HG03439 (cell line): ENCODE results near the gene FGFBP2.
"Not testable (repeated sequence)": the region's sequence is repeated elsewhere in the genome, so short reads cannot be mapped to it uniquely, and the experiment has no call there.

Experiments used
- ATAC-seq: cut with Tn5 transposase; IDR thresholded peaks from one replicate; pipeline ENCODE4 v1.9.1; 2021; ENCODE audit warnings: mild to moderate bottlenecking, moderate library complexity; ENCODE audit not compliant: unreplicated experiment

Gene FGFBP2

DNA sequence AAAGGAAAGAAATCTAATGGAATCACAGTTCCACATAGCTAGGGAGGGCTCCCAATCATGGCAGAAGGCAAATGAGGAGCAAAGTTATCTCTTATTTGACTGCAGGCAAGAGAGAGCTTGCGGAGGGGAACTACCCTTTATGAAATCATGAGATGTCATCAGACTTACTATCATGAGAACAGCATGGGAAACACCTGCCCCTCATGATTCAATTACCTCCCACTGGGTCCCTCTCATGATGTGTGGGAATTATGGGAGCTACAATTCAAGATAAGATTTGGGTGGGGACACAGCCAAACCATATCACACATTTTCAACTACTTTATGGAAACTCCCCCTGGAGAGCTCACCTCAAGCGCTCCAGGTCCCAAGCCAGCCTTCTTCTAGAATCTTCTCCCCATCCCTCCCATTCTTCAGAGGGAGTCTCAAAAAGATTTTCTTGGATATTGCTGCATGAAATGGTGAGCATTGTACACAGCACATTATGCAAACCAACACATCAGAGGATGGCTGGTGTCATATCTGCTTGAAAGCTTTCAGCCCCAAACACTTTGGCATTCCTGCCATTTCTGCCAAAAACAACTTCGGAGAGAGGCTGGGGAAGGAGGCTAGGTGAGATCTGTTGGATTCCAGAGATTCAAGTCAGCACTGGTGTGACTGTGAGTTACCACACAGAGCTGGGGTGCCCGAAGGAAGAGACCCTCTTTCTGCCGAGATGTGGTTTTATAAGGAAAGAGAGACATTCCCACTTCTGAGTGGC is 31.3 kb downstream of the FGFBP2 start:
- no peak for ATAC-seq

- ATAC-seq: no peak
Measured at GRCh38 chr4:15930314-15930713, 32.7 kb downstream of the FGFBP2 start.

DNA sequence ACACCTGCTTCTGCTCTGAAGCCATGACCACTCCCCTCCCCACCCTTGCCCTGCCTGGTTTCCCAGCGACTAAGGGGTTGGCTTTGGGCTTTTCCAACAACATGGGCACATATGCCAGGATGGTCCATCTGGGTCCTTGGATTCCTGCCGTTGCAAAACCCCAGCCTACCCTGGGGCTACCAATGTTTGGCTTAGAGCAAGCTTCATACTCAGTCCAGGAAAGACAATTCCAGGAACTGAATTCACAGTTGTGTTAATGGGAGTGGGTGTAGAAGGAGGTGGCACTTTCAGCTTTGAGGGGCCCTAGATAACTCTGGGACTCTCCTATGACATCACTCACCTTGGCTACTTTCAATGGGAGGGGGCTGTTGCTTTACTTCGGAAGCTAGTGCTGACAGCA is 33.4 kb downstream of the FGFBP2 start:
- ATAC-seq: no peak

DNA sequence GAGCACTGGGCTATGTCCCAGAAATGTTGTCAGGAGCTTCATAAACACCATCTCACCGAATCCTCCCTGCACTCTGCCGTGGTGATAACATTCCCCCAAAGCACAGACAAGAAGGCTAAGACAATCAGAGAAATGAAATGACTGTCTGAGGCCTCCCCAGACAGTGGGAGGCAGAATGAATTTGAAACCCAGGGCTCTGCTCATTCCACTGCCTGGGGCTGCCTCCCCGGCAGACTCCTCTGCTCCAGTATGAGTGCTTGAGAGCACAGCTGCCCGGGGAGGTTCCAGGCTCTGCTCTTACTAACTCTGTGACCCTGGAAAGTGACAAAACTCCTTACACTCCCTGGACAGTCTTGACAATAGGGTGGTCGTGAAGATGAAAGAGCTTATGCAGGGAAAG is 34.1 kb downstream of the FGFBP2 start:
- ATAC-seq: no peak

DNA sequence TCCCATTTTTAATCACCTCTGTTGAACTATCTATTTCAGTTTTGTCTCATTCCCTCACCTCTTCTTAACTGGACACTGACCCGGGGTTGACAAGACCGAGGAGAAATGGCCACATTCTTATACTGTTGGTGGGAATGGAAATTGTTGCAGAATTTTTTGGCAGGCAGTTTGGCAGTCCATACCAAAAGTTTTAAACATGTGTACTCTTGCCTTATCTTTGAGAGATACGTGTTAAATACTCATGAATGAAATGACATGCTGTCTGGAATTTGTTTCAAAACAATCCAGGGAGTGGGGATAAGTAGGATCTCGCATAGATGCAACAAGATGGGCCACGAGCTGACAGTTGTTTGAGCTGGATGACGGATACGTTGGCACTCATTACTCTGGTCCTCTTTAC is 36.5 kb downstream of the FGFBP2 start:
- ATAC-seq: no peak

GRCh38 chr4:15925830-15926229 is 37.1 kb downstream of the FGFBP2 start:
- ATAC-seq: no peak

- ATAC-seq: no peak
Measured at GRCh38 chr4:15921592-15921932, 41.4 kb downstream of the FGFBP2 start.

- no peak for ATAC-seq
Measured at GRCh38 chr4:15920723-15921591, 42.0 kb downstream of the FGFBP2 start.

DNA sequence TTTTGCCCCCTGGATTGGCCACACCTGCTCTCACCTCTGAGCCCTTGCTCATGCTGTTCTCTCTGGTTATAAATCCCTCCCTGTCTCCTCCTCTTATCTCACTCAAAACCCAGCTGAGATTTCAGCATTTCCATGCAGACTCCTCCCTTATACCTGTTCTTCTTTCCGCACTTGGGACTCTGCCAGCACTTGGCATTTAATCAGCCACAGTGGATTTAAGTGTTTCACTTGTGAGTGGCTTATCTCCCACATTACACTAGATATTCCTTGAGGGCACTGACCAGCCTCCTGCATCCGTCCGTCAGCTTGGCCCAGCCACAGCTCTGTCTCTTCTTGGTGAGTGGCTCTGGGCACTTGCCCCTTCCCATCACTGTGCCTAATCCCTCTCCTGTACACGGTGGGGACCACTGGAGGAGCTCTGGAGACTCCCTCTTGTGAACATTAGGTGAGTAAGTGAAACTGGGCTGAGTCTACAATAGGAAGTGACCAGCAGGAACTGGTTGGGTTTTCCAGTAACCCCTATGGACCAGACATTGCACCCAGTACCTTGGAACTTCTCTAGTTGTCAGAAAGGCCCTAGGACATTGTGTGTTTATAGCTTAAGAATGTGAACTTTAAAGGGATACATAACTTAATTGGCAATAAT is 44.4 kb downstream of the FGFBP2 start:
- ATAC-seq: no peak

DNA sequence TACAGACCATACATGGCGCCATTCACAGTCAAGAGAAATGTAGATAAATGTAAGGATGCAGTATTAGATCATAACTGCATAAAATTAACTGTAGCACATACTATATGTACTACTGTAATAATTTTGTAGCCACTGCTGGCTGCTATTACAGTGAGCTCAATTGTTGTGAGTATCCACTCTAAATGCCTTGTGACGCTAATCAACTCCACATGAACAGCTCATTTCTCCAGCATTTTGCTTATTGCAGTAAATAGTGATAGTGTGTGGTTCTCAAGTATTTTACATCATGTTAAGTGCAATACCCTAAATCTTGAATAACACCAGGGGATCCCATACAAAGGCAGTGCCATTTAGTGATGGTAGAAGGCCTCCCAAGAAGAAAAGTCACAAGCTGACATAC is 45.7 kb downstream of the FGFBP2 start:
- ATAC-seq: no peak

DNA sequence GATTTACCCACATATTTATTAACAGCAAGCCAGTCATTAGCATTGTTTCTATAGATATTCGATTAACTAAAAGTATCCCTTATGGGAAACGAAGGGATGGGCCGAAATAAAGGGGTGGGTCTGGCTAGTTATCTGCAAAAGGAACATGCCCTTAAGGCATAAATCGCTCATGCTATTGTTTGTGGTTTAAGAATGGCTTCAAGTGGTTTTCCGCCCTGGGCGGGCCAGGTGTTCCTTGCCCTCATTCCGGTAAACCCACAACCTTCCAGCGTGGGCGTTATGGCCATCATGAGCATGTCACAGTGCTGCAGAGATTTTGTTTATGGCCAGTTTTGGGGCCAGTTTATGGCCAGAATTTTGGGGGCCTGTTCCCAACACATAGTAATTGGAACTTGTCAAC is 46.6 kb downstream of the FGFBP2 start:
- not testable (repeated sequence) for ATAC-seq

DNA sequence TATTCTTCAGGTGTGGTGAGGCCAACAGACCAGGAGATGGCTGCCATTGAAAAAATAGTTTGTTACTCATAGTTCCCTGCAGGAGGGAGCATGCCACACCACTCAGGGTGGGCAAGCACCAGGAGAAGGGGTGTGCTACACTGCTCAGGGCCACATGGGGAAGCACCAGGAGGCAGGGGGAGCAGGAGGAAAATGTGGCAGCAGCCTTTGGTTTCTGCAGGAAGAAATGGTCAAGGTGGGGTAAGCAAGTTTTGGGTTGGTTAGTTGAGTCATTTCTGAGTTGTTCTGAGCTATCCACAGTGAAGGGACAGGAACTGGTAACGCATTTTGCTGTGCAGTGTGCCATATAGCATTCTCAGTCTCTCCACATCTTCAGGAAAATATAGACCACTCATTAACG is 48.2 kb downstream of the FGFBP2 start:
- ATAC-seq: no peak

GRCh38 chr4:15914291-15914690 is 48.7 kb downstream of the FGFBP2 start:
- ATAC-seq: no peak

DNA sequence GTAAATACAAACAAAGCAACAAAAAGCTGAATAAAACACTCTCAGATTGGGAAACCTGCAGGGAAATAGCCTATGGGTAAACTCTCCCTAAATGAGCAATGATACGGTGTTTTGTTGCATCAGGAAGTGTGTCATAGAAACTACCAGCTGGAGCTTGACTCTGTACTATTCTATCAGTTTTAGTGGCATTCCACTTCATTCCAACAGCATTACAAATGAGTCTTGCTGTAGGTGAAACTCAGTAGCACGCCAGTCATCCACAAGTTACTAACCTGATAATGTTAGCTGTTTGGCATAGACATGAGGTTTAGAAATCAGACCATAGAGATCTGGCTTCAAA is 49.4 kb downstream of the FGFBP2 start:
- no peak for ATAC-seq

GRCh38 chr4:15912961-15913630 is 49.9 kb downstream of the FGFBP2 start:
- ATAC-seq: no peak

DNA sequence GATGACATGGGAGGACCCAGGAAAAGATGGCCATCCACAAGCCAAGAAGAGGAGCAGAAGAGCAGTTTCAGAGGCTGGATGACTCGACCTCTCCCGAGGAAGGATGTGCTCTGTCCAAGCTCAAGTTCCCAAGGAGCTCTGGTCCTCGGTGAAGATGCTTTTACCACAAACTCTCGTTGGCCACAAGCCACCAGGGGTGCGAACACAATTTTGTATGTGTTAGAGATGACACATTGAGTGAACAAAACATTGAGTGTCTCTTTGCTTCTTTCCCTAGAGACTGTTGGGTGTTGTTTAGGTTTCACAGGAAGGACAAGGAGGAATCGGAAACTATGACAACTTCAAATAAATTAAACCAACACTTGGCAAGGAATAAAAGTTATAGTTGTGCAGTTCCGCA is 50.7 kb downstream of the FGFBP2 start:
- ATAC-seq: no peak
